HEK293T (cell line): ENCODE measurements around the gene SMAP1.

Experiments used
- CTCF ChIA-PET: fragments of 350-600 bp; formaldehyde crosslinking; extraction: SDS; loops from one replicate; lab custom pipeline; 2021; ENCODE audit warnings: antibody characterized with exemption, inconsistent platforms; lab: Yijun Ruan, JAX
- POLR2A ChIA-PET: fragments of 350-600 bp; formaldehyde crosslinking; extraction: SDS; loops from one replicate; lab custom pipeline; 2020; ENCODE audit warnings: antibody characterized with exemption, inconsistent platforms; lab: Yijun Ruan, JAX
- DNase-seq: peaks from one replicate; pipeline ENCODE4 v3.0.0; 2012; ENCODE audit warnings: mixed read lengths; ENCODE audit errors: extremely low spot score
- ARNT ChIP-seq: fragments of 450-650 bp; IDR thresholded peaks from 2 replicates; pipeline ENCODE4 v1.6.1; 2017; ENCODE audit warnings: mild to moderate bottlenecking
- BHLHE40 ChIP-seq: fragments of 450-650 bp; IDR thresholded peaks from 2 replicates; pipeline ENCODE4 v1.6.1; 2016; ENCODE audit warnings: mild to moderate bottlenecking, moderate library complexity, borderline replicate concordance
- CTBP1 ChIP-seq: fragments of 450-650 bp; IDR thresholded peaks from 2 replicates; pipeline ENCODE4 v1.6.1; 2016; ENCODE audit warnings: borderline replicate concordance
- ELF4 ChIP-seq: fragments of 450-650 bp; IDR thresholded peaks from 2 replicates; pipeline ENCODE4 v1.6.1; 2017; ENCODE audit warnings: antibody characterized with exemption
- FOXA1 ChIP-seq: fragments of 450-650 bp; IDR thresholded peaks from 2 replicates; pipeline ENCODE4 v1.6.1; 2016; ENCODE audit warnings: mild to moderate bottlenecking
- FOXK2 ChIP-seq: fragments of 450-650 bp; IDR thresholded peaks from 2 replicates; pipeline ENCODE4 v1.6.1; 2016; ENCODE audit warnings: mild to moderate bottlenecking
- FOXM1 ChIP-seq: fragments of 450-650 bp; IDR thresholded peaks from 2 replicates; pipeline ENCODE4 v1.6.1; 2017; ENCODE audit warnings: mild to moderate bottlenecking, borderline replicate concordance
- HDGF ChIP-seq: fragments of 450-650 bp; IDR thresholded peaks from 2 replicates; pipeline ENCODE4 v1.6.1; 2017; ENCODE audit warnings: antibody characterized with exemption, borderline replicate concordance
- L3MBTL2 ChIP-seq: fragments of 450-650 bp; conservative IDR thresholded peaks from 2 replicates; pipeline ENCODE4 v1.6.1; 2016; ENCODE audit warnings: mild to moderate bottlenecking
- LEF1 ChIP-seq: fragments of 450-650 bp; IDR thresholded peaks from 2 replicates; pipeline ENCODE4 v1.6.1; 2017; ENCODE audit warnings: mild to moderate bottlenecking, borderline replicate concordance
- NFRKB ChIP-seq: fragments of 450-650 bp; IDR thresholded peaks from 2 replicates; pipeline ENCODE4 v1.6.1; 2016; ENCODE audit warnings: mild to moderate bottlenecking, moderate library complexity
- PKNOX1 ChIP-seq: fragments of 450-650 bp; IDR thresholded peaks from 2 replicates; pipeline ENCODE4 v1.6.1; 2016
- SP1 ChIP-seq: fragments of 450-650 bp; IDR thresholded peaks from 2 replicates; pipeline ENCODE4 v1.6.1; 2017
- SUZ12 ChIP-seq: fragments of 450-650 bp; IDR thresholded peaks from 2 replicates; pipeline ENCODE4 v1.6.1; 2016; ENCODE audit warnings: mild to moderate bottlenecking
- TARDBP ChIP-seq: fragments of 450-650 bp; IDR thresholded peaks from 2 replicates; pipeline ENCODE4 v1.6.1; 2016
- ZNF384 ChIP-seq: fragments of 450-650 bp; IDR thresholded peaks from 2 replicates; pipeline ENCODE4 v1.6.1; 2016

Gene SMAP1

GRCh38 chr6:70667711-70668498 is at the start of gene SMAP1:
TSS of gene SMAP1 (plus strand) at chr6:70667883. CDS start at chr6:70668024, 141 bp downstream.
- ChIA-PET CTCF (interaction anchor here (0.5 to 1.2 kb wide), 3 partner anchors 189 to 437 kb away, joined by 3 to 4 read pairs (median 3); no protein-coding TSS in a partner anchor), POLR2A (interaction anchor here (0.8 to 1.9 kb wide), 8 partner anchors 10 to 444 kb away, joined by 3 to 10 read pairs (median 5); no protein-coding TSS in a partner anchor)
- TF ChIP-seq L3MBTL2, result 0 out of 2 replicates have a peak, but pooled peaks have one; percentile 20
- peak; percentile 73 for TF ChIP-seq ARNT
- no peak for TF ChIP-seq SP1
- peak; percentile 96 for DNase-seq

- POLR2A ChIA-PET, result no interaction called here
- no peak for TF ChIP-seq SUZ12
- TF ChIP-seq ARNT, result no peak
- no peak for TF ChIP-seq CTBP1
- no peak for TF ChIP-seq NFRKB
- no peak for TF ChIP-seq FOXA1
- TF ChIP-seq ZNF384, result no peak
- no peak for TF ChIP-seq PKNOX1
- no peak for TF ChIP-seq TARDBP
- no peak for TF ChIP-seq HDGF
- TF ChIP-seq BHLHE40, result no peak
- TF ChIP-seq LEF1, result no peak
- no peak for TF ChIP-seq SP1
- TF ChIP-seq L3MBTL2, result no peak
- TF ChIP-seq FOXK2, result no peak
- TF ChIP-seq ELF4, result no peak
- no peak for TF ChIP-seq FOXM1
- no peak for DNase-seq
- CTCF ChIA-PET, result no interaction called here
Observed at GRCh38 chr6:70620746-70621145, 46.9 kb upstream of the SMAP1 start.

- ChIA-PET CTCF (no interaction called here), POLR2A (no interaction called here)
Observed at GRCh38 chr6:70622461-70622860, 45.2 kb upstream of the SMAP1 start.

GRCh38 chr6:70625436-70625835 is 42.2 kb upstream of the SMAP1 start:
- ChIA-PET CTCF (no interaction called here), POLR2A (no interaction called here)
- TF ChIP-seq LEF1 (no peak), TARDBP (no peak), NFRKB (no peak), CTBP1 (no peak)
- DNase-seq, result no peak

More at GRCh38 chr6:70622461-70622860, 45.2 kb upstream of the SMAP1 start:
- TF ChIP-seq FOXK2 (no peak), CTBP1 (no peak), ELF4 (no peak), FOXA1 (no peak), SP1 (no peak), ZNF384 (no peak), HDGF (no peak), SUZ12 (no peak), NFRKB (no peak), TARDBP (no peak), LEF1 (no peak), L3MBTL2 (no peak), BHLHE40 (no peak), FOXM1 (no peak), PKNOX1 (no peak), ARNT (no peak)
- no peak for DNase-seq

GRCh38 chr6:70627500-70628254 is 40.0 kb upstream of the SMAP1 start:
- TF ChIP-seq FOXK2 (no peak), L3MBTL2 (no peak), HDGF (no peak), ARNT (no peak), PKNOX1 (no peak), CTBP1 (no peak), FOXA1 (no peak), ELF4 (no peak), LEF1 (no peak), BHLHE40 (no peak), FOXM1 (no peak), SP1 (no peak), NFRKB (no peak), TARDBP (no peak)
- no peak for DNase-seq
- POLR2A ChIA-PET, result interaction anchor here (0.8 kb wide), 1 partner anchor 40 kb away, joined by 4 read pairs; the partner anchor contains the start of gene SMAP1
- CTCF ChIA-PET, result no interaction called here

- DNase-seq, result no peak
- ChIA-PET CTCF (no interaction called here), POLR2A (no interaction called here)
- TF ChIP-seq HDGF (no peak), ZNF384 (no peak), NFRKB (no peak), FOXA1 (no peak), SP1 (no peak), TARDBP (no peak), FOXK2 (no peak), CTBP1 (no peak), FOXM1 (no peak), BHLHE40 (no peak), PKNOX1 (no peak), ARNT (no peak), LEF1 (no peak), SUZ12 (no peak), ELF4 (no peak), L3MBTL2 (no peak)
Observed at GRCh38 chr6:70629929-70630328, 37.8 kb upstream of the SMAP1 start.
